Panc1 (cell line): ENCODE data around the gene ZMYM4. TPM values are rescaled to one million over a fixed set of nuclear protein-coding genes. Genes with fewer than 3 reads are reported as not detected.

Experiments
- ATAC-seq: fragments of 200-7000 bp; cut with Tn5 transposase; 2 replicates; pipeline ENCODE4 v1.9.1; 2020; ENCODE audit warnings: mild to moderate bottlenecking, moderate library complexity
- BruUV-seq: library from RNA; stranded (reverse); fragments of 400-500 nt; replicated peaks from 2 replicates; lab custom pipeline; 2021; lab: Mats Ljungman, UMichigan
- CTCF ChIA-PET: fragments of 300-600 bp; sonication (Branson Sonifier 250); formaldehyde crosslinking; loops from one replicate; lab custom pipeline; 2022; ENCODE audit warnings: antibody characterized with exemption; lab: Charles Lee
- POLR2A ChIA-PET: fragments of 300-600 bp; sonication (Branson Sonifier 250); formaldehyde crosslinking; loops from one replicate; lab custom pipeline; 2022; ENCODE audit warnings: antibody characterized with exemption; lab: Charles Lee
- DNase-seq: peaks from one replicate; pipeline ENCODE4 v3.0.0-alpha.2; 2010; ENCODE audit warnings: low read depth, low spot score
- H3K27ac ChIP-seq: 2 replicates; pipeline ENCODE4 v1.5.1; 2011; ENCODE audit warnings: mild to moderate bottlenecking, low read length, inconsistent platforms
- H3K27me3 ChIP-seq: fragments of 200-500 bp; sonication (Bioruptor generic); 2 replicates; pipeline ENCODE4 v1.6.0; 2014; ENCODE audit warnings: low read length, inconsistent platforms; ENCODE audit not compliant: control insufficient read depth, insufficient read depth
- H3K36me3 ChIP-seq: fragments of 200-500 bp; sonication (Bioruptor generic); 2 replicates; pipeline ENCODE4 v1.5.1; 2014; ENCODE audit warnings: inconsistent platforms, mild to moderate bottlenecking, low read length, moderate library complexity; ENCODE audit not compliant: control insufficient read depth, insufficient read depth
- H3K4me1 ChIP-seq: 2 replicates; pipeline ENCODE4 v1.5.1; 2011; ENCODE audit warnings: inconsistent platforms, mild to moderate bottlenecking, low read length, moderate library complexity; ENCODE audit not compliant: control insufficient read depth, insufficient read depth
- H3K4me3 ChIP-seq, 2 experiments: 2 replicates each; pipeline ENCODE4 v1.5.1; 2011 to 2012; ENCODE audit warnings: low read depth in 2 of 2, low read length in 2 of 2, mild to moderate bottlenecking in 2 of 2, inconsistent platforms in 1 of 2, moderate library complexity in 1 of 2
- H3K9me3 ChIP-seq: fragments of 200-500 bp; sonication (Bioruptor generic); 2 replicates; pipeline ENCODE4 v1.5.1; 2014; ENCODE audit warnings: low read depth, mild to moderate bottlenecking, inconsistent platforms, low read length, moderate library complexity; ENCODE audit not compliant: control insufficient read depth, insufficient read depth
- POLR2AphosphoS5 ChIP-seq: IDR thresholded peaks from 2 replicates; pipeline ENCODE4 v1.6.1; 2012; ENCODE audit warnings: mild to moderate bottlenecking, low read depth, low read length, moderate library complexity
- SIN3A ChIP-seq: IDR thresholded peaks from 2 replicates; pipeline ENCODE4 v1.6.1; 2012; ENCODE audit warnings: low read depth, mild to moderate bottlenecking, low read length, moderate library complexity, borderline replicate concordance; ENCODE audit not compliant: insufficient read depth
- TCF7L2 ChIP-seq: IDR thresholded peaks from 2 replicates; pipeline ENCODE4 v1.6.1; 2011; ENCODE audit warnings: mild to moderate bottlenecking, low read depth, low read length, inconsistent platforms
- in situ Hi-C: cut with HindIII; loops from 2 replicates; pipeline ENCODE4 v1.10.0; 2016; ENCODE audit warnings: low sequenced_read_pairs, low pct_unique_long_range_greater_than_20kb
- intact Hi-C: fragments of 100-400 bp; cut with micrococcal nuclease; formaldehyde crosslinking; loops from one replicate; pipeline ENCODE4 v1.10.0; 2022; ENCODE audit not compliant: unreplicated experiment
- total RNA-seq: library from RNA; stranded (reverse); gene quantifications from one replicate; pipeline ENCODE4 v1.2.1, GENCODE V29; 2021; ENCODE audit not compliant: unreplicated experiment
- TF ChIP-seq, protein P1 (sequence below), 2 experiments: IDR thresholded peaks; 2 replicates each; pipeline ENCODE4 v1.6.1; 2011 to 2012; ENCODE audit warnings: low read depth in 2 of 2, control low read depth in 1 of 2, low read length in 1 of 2, mild to moderate bottlenecking in 1 of 2, moderate library complexity in 1 of 2; ENCODE audit not compliant: insufficient read depth in 1 of 2
- TF ChIP-seq, protein P2 (sequence below): fragments of 450-650 bp; IDR thresholded peaks from 2 replicates; pipeline ENCODE4 v1.5.1; 2017; ENCODE audit warnings: mild to moderate bottlenecking

Gene ZMYM4
- total RNA-seq, 1 experiment from 2014 or later: 82.2 TPM

DNA sequence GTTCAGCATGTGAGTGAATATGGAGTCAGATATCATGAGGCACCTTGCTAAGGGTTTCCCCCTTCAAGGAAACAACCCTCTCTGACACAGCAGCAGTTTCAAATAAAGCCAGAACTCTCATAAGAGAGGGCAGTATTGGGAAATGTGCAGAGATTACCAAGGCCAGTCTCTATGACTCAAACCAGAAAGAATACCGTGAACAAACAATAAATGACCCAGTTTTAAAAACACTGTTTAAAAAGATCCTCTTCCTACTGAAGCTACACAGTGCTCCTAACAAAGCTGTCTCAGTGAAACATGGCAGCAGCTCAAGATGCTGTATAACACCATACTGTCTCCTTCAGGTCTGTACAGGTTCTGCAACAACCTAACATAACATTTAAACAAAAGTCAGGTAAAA is 186.1 kb downstream of the ZMYM4 start:
- DNase-seq (no peak), ATAC-seq (no peak)
- intact Hi-C loops: loop anchor here (10.0 kb wide), 1 partner anchor 320 kb away; no protein-coding TSS in a partner anchor

DNA sequence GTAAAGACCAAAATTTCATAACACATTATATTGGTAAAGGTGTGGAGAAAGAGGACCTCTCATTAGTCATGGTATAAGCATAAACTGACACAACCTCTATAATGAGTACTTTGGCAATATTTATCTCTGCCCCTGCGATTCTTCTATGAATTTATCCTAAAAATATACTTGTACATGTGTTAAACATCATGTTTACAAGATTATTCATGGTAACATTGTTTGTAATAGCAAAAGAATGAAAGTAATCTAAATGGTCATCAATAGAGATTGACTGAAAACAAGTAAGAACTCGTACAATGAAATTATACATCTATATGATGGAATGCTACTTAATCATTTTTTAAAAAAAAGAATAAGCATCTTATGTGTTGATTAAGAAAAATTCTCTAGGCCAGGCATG is 192.3 kb downstream of the ZMYM4 start:
- ATAC-seq: no peak
- no peaks in the 10 kb centered on the region for H3K9me3 ChIP-seq
- H3K4me1 ChIP-seq: no peaks in the 10 kb centered on the region
- intact Hi-C loops: no loop called here
- CTCF ChIA-PET: no interaction called here
- in situ Hi-C loops: no loop called here
- TF ChIP-seq SIN3A: no peak
- TF ChIP-seq POLR2AphosphoS5: no peak
- TF ChIP-seq, protein P1, sequence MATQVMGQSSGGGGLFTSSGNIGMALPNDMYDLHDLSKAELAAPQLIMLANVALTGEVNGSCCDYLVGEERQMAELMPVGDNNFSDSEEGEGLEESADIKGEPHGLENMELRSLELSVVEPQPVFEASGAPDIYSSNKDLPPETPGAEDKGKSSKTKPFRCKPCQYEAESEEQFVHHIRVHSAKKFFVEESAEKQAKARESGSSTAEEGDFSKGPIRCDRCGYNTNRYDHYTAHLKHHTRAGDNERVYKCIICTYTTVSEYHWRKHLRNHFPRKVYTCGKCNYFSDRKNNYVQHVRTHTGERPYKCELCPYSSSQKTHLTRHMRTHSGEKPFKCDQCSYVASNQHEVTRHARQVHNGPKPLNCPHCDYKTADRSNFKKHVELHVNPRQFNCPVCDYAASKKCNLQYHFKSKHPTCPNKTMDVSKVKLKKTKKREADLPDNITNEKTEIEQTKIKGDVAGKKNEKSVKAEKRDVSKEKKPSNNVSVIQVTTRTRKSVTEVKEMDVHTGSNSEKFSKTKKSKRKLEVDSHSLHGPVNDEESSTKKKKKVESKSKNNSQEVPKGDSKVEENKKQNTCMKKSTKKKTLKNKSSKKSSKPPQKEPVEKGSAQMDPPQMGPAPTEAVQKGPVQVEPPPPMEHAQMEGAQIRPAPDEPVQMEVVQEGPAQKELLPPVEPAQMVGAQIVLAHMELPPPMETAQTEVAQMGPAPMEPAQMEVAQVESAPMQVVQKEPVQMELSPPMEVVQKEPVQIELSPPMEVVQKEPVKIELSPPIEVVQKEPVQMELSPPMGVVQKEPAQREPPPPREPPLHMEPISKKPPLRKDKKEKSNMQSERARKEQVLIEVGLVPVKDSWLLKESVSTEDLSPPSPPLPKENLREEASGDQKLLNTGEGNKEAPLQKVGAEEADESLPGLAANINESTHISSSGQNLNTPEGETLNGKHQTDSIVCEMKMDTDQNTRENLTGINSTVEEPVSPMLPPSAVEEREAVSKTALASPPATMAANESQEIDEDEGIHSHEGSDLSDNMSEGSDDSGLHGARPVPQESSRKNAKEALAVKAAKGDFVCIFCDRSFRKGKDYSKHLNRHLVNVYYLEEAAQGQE (IDR thresholded peaks at IDR 0.05; ENCODE audit: insufficient read depth in 1 of 2, low read depth in 2 of 2, low read length in 1 of 2): no peak
- TF ChIP-seq TCF7L2: no peak
- TF ChIP-seq, protein P2, sequence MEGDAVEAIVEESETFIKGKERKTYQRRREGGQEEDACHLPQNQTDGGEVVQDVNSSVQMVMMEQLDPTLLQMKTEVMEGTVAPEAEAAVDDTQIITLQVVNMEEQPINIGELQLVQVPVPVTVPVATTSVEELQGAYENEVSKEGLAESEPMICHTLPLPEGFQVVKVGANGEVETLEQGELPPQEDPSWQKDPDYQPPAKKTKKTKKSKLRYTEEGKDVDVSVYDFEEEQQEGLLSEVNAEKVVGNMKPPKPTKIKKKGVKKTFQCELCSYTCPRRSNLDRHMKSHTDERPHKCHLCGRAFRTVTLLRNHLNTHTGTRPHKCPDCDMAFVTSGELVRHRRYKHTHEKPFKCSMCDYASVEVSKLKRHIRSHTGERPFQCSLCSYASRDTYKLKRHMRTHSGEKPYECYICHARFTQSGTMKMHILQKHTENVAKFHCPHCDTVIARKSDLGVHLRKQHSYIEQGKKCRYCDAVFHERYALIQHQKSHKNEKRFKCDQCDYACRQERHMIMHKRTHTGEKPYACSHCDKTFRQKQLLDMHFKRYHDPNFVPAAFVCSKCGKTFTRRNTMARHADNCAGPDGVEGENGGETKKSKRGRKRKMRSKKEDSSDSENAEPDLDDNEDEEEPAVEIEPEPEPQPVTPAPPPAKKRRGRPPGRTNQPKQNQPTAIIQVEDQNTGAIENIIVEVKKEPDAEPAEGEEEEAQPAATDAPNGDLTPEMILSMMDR: no peak
- POLR2A ChIA-PET: no interaction called here
- no peaks in the 10 kb centered on the region; the same call in 1 of the 2 replicates for H3K36me3 ChIP-seq
- no peaks in the 10 kb centered on the region for H3K27me3 ChIP-seq
- no TSS peak for BruUV-seq
- H3K4me3 ChIP-seq: no peak overlapping the region
- H3K27ac ChIP-seq: no peak overlapping the region
- no peak for DNase-seq

More for the DNA sequence above, 186.1 kb downstream of the ZMYM4 start:
- no TSS peak for BruUV-seq
- no peak overlapping the region for H3K4me3 ChIP-seq
- ChIA-PET POLR2A (interaction anchor here (0.6 kb wide), 1 partner anchor 44 kb away, joined by 3 read pairs; no protein-coding TSS in a partner anchor), CTCF (interaction anchor here (1.3 kb wide), 1 partner anchor 9 kb away, joined by 3 read pairs; no protein-coding TSS in a partner anchor)
- TF ChIP-seq, protein P2: peak; percentile 4; the same call in 1 of the 2 replicates
- no peak for TF ChIP-seq SIN3A
- no peak for TF ChIP-seq TCF7L2
- no peak for TF ChIP-seq POLR2AphosphoS5
- TF ChIP-seq, protein P1 (IDR thresholded peaks at IDR 0.05; ENCODE audit: insufficient read depth in 1 of 2, low read depth in 2 of 2, low read length in 1 of 2): no peak
- H3K9me3 ChIP-seq: no peaks in the 10 kb centered on the region
- no peaks in the 10 kb centered on the region for H3K27me3 ChIP-seq
- H3K4me1 ChIP-seq: peaks cover 20% of the 10 kb centered on the region
- no peaks in the 10 kb centered on the region for H3K36me3 ChIP-seq
- in situ Hi-C loops: no loop called here
- H3K27ac ChIP-seq: peak overlapping the region; percentile 20; the same call in 1 of the 2 replicates
